GM12878 (cell line): ENCODE results near the gene TNFRSF1A. TPM values are rescaled to one million over a fixed set of nuclear protein-coding genes. Genes with fewer than 3 reads are reported as not detected.

Experiments used
- ATAC-seq: fragments of 200-7000 bp; cut with Tn5 transposase; 3 replicates; pipeline ENCODE4 v1.9.1; 2020; ENCODE audit warnings: mild to moderate bottlenecking, moderate library complexity
- BruUV-seq: library from RNA; stranded (reverse); fragments of 400-500 nt; replicated peaks from 2 replicates; lab custom pipeline; 2021; lab: Mats Ljungman, UMichigan
- CTCF ChIA-PET: fragments of 300-600 bp; sonication (Branson Sonifier 250); formaldehyde crosslinking; extraction: SDS; loops from one replicate; lab custom pipeline; 2021; ENCODE audit warnings: inconsistent platforms; lab: Yijun Ruan, JAX
- POLR2A ChIA-PET: fragments of 350-600 bp; formaldehyde crosslinking; extraction: SDS; loops from one replicate; lab custom pipeline; 2021; ENCODE audit warnings: inconsistent platforms; lab: Charles Lee
- RAD21 ChIA-PET: fragments of 300-600 bp; sonication (Branson Sonifier 250); formaldehyde crosslinking; loops from one replicate; lab custom pipeline; 2023; ENCODE audit warnings: antibody characterized with exemption; ENCODE audit not compliant: unreplicated experiment; lab: Charles Lee
- SMC1A ChIA-PET: fragments of 300-600 bp; sonication (Branson Sonifier 250); formaldehyde crosslinking; loops from one replicate; lab custom pipeline; 2023; ENCODE audit not compliant: unreplicated experiment, uncharacterized antibody; lab: Charles Lee
- DNase-seq: peaks from one replicate; pipeline ENCODE4 v3.0.0-alpha.2; 2011; ENCODE audit warnings: low read depth, low spot score
- FAIRE-seq: peaks from 3 replicates; lab custom pipeline; 2011; peaks lifted over from hg19 to GRCh38; lab: Jason Lieb, UNC
- H2AFZ ChIP-seq: 2 replicates; pipeline ENCODE4 v1.6.0; 2011; ENCODE audit warnings: low read depth, low read length, control low read depth; ENCODE audit not compliant: control insufficient read depth
- H3K27ac ChIP-seq: 2 replicates; pipeline ENCODE4 v1.5.1; 2011; ENCODE audit warnings: control low read depth; ENCODE audit not compliant: control insufficient read depth, insufficient read depth
- H3K27me3 ChIP-seq, 2 experiments: replicated peaks in 1 of 2; 2 replicates each; pipeline versions ENCODE4 v1.6.0 to v1.6.1; 2011; ENCODE audit warnings: low read length in 1 of 2; ENCODE audit not compliant: control insufficient read depth in 2 of 2, insufficient read depth in 2 of 2
- H3K36me3 ChIP-seq, 2 experiments: 2 replicates each; pipeline ENCODE4 v1.5.1; 2011; ENCODE audit warnings: low read length in 1 of 2; ENCODE audit not compliant: control insufficient read depth in 2 of 2, insufficient read depth in 2 of 2
- H3K4me1 ChIP-seq: 2 replicates; pipeline ENCODE4 v1.6.1; 2011; ENCODE audit warnings: mild to moderate bottlenecking, low read length, moderate library complexity, mixed read lengths; ENCODE audit not compliant: control insufficient read depth, insufficient read depth
- H3K4me2 ChIP-seq: 2 replicates; pipeline ENCODE4 v1.6.0; 2011; ENCODE audit warnings: control low read depth; ENCODE audit not compliant: control insufficient read depth, insufficient read depth
- H3K4me3 ChIP-seq: fragments of 200-600 bp; sonication (generic); 2 replicates; pipeline ENCODE4 v1.5.1; 2016
- H3K79me2 ChIP-seq: 2 replicates; pipeline ENCODE4 v1.6.0; 2011; ENCODE audit warnings: low read length; ENCODE audit not compliant: control insufficient read depth, insufficient read depth
- H3K9ac ChIP-seq: 2 replicates; pipeline ENCODE4 v1.8.0; 2011; ENCODE audit warnings: low read length, control low read depth, mixed read lengths; ENCODE audit not compliant: control insufficient read depth, insufficient read depth
- H3K9me3 ChIP-seq: replicated peaks from 3 replicates; pipeline ENCODE4 v1.5.1; 2011; ENCODE audit warnings: mild to moderate bottlenecking, low read length; ENCODE audit not compliant: control insufficient read depth, insufficient read depth
- H4K20me1 ChIP-seq: 2 replicates; pipeline ENCODE4 v1.6.0; 2011; ENCODE audit not compliant: control insufficient read depth, insufficient read depth
- E2F8 ChIP-seq: fragments of 450-650 bp; IDR thresholded peaks from 2 replicates; pipeline ENCODE4 v1.6.1; 2018; ENCODE audit warnings: mild to moderate bottlenecking, low read depth, moderate library complexity; ENCODE audit not compliant: partially characterized antibody
- SP1 ChIP-seq: IDR thresholded peaks from one replicate; pipeline ENCODE4 v1.6.1; 2011; ENCODE audit warnings: low read depth, low read length
- WGBS: methylation state at CpG from one replicate; pipeline ENCODE4 v1.1.6; 2016; ENCODE audit warnings: low lambda C conversion rate; ENCODE audit not compliant: insufficient replicate concordance, insufficient coverage; ENCODE audit errors: missing lambda C conversion rate; 5-methylcytosine and 5-hydroxymethylcytosine counted together
- in situ Hi-C: fragments of 300-500 bp; cut with MboI; formaldehyde crosslinking; loops from 9 replicates; pipeline ENCODE4 v1.14.3; 2018; ENCODE audit warnings: mixed read lengths
- intact Hi-C: fragments of 100-400 bp; cut with micrococcal nuclease; formaldehyde crosslinking; loops from one replicate; pipeline ENCODE4 v1.14.2; 2022; ENCODE audit not compliant: unreplicated experiment
- polyA plus RNA-seq, 11 experiments: library from polyadenylated mRNA; depleted of rRNA in 4 of 11; unstranded in 6 of 11; stranded (reverse) in 5 of 11; fragments of >200 nt; fragmentation: Nextera tagmentation in 4 of 11; fragmentation: Illumina TruSeq in 1 of 11; extraction: Ambion mirVana in 4 of 11; extraction: Trizol in 1 of 11; gene quantifications; 1 replicate in 1 of 11; 2 replicates in 10 of 11; pipeline versions ENCODE4 v1.2.1 to v1.2.3, GENCODE V29; 2011 to 2016; ENCODE audit warnings: inconsistent platforms in 2 of 11, missing spikeins in 2 of 11, low read depth in 1 of 11
- total RNA-seq, 4 experiments: library from RNA; depleted of rRNA in 3 of 4; stranded (reverse); fragments of >200 nt in 3 of 4; fragmentation: Illumina TruSeq in 1 of 4; extraction: Trizol in 1 of 4; gene quantifications; 2 replicates each; pipeline versions ENCODE4 v1.2.1 to v1.2.3, GENCODE V29; 2013 to 2021

TNFRSF1A gene
- total and polyA plus RNA-seq, 10 of the 15 experiments (the other 5 are each of a cell fraction or from before 2014, with no cell fraction given), result 0.24 to 16.5 (median 13.0) TPM

DNA sequence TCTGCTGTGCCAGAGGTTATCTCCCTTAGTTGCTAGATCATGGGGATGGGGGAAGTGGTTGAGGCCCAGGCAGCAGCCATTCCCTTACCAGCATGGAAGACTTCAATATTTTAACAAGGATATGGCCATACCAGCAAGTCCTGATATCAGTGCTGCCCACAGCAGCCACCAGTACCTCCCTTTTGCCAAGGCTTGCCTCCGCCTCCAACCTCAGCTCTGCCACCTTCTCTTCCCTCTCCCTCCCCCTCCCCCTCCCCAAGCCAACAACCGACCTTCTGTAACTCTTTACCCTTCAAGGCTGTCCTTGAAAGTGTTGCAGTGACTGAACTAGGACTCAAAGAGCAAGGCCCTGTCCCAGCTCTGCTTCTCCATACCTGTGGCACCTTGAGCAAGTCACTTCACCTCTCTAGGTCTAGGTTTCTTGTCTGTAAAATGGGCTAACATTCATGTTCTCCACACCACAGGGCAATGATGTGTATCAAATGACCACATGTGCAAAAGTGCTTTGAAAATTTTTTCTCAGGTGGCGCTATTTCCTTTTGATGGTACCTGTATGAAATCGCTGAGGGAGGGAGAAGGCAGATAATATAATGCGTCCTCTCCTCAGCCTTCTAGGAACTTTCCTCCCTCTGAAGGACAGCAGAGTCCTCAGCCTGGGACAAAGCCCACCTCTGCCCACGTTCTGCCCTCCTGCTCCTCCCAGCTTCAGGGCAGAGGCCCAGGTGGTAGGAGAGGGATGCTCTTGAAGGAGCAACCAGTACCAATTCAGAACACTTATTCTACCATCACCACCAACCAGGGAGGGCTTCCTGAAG, 16.7 kb downstream of the TNFRSF1A start:
- POLR2A ChIA-PET, result interaction anchor here (0.6 to 0.7 kb wide), 2 partner anchors 10 to 126 kb away, joined by 3 to 4 read pairs; no protein-coding TSS in a partner anchor
- Histone ChIP-seq H3K4me2 (no peak overlapping the region), H4K20me1 (no peaks in the 10 kb centered on the region), H3K4me3 (no peak overlapping the region), H3K27me3 (no peaks in the 10 kb centered on the region), H3K27ac (no peak overlapping the region), H3K4me1 (peaks cover 38% of the 10 kb centered on the region), H3K9ac (no peak overlapping the region), H3K79me2 (no peaks in the 10 kb centered on the region), H3K9me3 (no peaks in the 10 kb centered on the region), H2AFZ (no peak overlapping the region), H3K36me3 (peaks cover 0 to 5% of the 10 kb centered on the region in 2 experiments; a peak in 3 of 4 replicates)
- DNase-seq, result no peak
- WGBS, result 60% methylated on average over 6 of the region's 6 CpGs
- in situ Hi-C loops (no loop called here), intact Hi-C loops (loop anchor here (5.0 kb wide), 1 partner anchor 142 kb away; no protein-coding TSS in a partner anchor)
- TF ChIP-seq E2F8 (no peak), SP1 (no peak)
- ATAC-seq, result no peak
- RAD21 ChIA-PET, result interaction anchor here (0.8 to 2.6 kb wide), 6 partner anchors 11 to 214 kb away, joined by 3 to 18 read pairs (median 10); partner anchors contain the start of gene TNFRSF1A
- no TSS peak for BruUV-seq
- CTCF ChIA-PET, result interaction anchor here (0.8 to 4.3 kb wide), 13 partner anchors 11 to 140 kb away, joined by 3 to 45 read pairs (median 4); partner anchors contain the start of genes CD27 and TAPBPL
- FAIRE-seq, result no peak
- SMC1A ChIA-PET, result interaction anchor here (0.8 to 2.9 kb wide), 9 partner anchors 10 to 139 kb away, joined by 3 to 11 read pairs (median 4); no protein-coding TSS in a partner anchor
